GM23248 (cell line): ENCODE measurements around the gene PLXDC1.

Experiments used
- EZH2 ChIP-seq: fragments of 200-600 bp; sonication (generic); IDR thresholded peaks from 2 replicates; pipeline ENCODE4 v1.6.1; 2018; ENCODE audit warnings: antibody characterized with exemption, mild to moderate bottlenecking; ENCODE audit not compliant: insufficient read depth, poor library complexity, severe bottlenecking
- EZH2phosphoT487 ChIP-seq: fragments of 200-600 bp; sonication (generic); IDR thresholded peaks from 2 replicates; pipeline ENCODE4 v1.6.1; 2018; ENCODE audit warnings: antibody characterized with exemption, moderate library complexity, mild to moderate bottlenecking, low read depth; ENCODE audit not compliant: insufficient read depth

GRCh38 chr17:39197380-39198185 lies 46.1 kb upstream of the PLXDC1 start, which contains the start of gene CACNB1:
- TF ChIP-seq EZH2 (no peak), EZH2phosphoT487 (no peak)
